ENCODE results near the gene NATD1.

Gene NATD1

DNA sequence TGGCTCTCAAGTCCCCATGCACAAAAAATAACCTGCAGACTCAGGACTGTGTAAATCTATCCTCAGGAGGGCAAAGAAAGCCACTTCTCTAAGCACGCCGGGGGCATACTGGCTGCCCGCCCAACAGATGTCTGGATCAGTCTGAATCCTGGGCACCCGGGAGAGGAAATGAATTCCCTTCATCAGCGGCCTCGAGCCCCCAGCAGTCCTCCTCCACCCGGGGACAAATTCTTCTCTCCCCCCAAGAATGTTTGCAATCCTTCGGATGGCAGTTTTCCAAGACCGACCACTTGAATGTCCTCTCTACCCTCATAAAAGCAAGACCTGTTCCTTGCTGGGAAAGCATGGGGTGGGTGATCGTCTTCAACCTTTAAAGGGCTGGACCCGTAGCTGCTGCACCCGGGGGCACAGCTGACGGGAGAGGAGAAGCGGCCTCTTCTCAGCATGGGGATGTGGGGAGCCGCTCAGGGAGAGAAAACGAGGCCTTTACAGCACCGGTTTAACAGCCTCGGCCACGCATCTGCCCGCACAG, 21.9 kb upstream of the NATD1 start:
- DNase-seq = no peak

DNA sequence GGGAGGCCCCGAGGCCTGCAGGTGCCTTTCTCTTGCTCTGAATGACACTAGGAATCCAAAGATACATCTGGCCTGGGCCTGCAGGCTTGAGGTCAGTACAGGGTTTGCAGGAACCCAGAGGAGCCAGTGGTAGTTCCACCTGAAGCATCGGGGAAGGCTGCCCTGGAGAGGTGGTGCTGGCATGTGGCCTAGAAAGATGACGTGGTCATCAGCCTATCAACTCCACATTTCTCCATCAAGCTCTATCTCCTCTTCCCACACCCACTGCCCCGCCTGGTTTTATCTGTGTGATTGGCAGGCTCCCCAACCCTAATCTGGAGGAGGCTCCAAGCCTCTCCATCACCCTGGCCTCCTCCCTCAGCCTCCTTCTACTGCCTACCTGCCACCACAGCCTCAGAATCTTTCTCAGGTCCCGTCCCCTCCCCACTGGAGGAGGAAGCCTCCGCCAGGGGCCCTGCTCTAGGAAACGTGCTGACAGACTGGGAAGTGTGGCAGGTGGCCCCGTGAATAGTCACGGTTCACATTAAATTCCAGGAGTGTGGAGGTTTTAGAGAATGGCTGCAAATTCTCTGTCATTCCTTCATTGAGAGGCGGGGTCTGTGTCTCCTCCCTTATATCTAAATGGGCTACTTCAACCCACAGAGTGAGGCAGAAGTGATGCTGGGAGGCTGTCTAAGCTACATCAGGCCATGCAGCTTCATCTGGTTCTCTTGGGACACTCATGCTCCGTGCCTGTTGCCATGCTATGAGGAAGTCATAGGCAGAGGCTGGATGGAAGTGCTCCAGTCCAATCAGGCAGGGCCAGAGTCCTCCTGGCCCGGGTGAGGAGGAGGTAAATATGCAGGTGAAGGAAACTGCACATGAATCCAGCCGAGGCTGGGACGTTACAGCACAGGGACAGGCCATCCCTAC, 19.9 kb upstream of the NATD1 start:
- DNase-seq = no peak

DNA sequence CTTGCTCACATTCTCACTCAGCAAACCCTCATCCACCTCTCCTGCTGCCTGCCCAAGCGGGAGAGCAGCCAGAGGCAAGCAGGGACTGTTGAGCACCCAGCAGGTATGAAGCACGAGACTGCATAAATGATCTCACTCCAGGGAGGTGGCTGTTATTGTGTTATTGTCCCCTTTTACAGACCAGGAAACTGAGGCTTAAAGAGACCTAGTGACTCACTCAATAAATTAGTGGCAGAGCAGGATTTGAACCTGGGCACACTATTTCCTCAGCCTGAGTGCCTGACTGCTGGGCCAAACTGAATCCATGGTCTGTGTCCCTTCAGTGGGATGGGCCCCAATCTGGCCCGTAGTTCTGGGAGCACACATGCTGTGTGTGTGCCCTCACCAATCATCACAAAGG, 19.0 kb upstream of the NATD1 start:
- no peak for DNase-seq

GRCh38 chr17:21271454-21272183, 18.4 kb upstream of the NATD1 start:
- DNase-seq = no peak

DNA sequence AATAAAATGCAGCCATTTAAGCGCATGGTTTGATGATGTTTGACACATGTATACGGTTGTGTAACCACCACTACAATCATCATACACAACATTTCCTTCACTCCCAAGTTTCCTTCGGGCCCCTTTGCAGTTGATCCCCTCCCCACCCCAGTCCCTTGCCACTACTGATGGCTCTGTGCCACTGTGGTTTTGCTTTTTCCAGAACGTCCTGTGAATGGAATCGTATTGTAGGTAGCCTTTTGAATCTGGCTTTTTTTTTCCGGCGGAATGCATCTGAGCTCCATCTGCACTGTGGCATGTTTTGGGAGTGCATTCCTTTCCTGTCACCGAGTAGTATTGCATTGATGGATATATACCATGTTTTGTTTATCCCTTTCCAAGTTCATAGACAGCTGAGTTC, 16.2 kb upstream of the NATD1 start:
- no peak for DNase-seq

GRCh38 chr17:21268596-21269188, 15.5 kb upstream of the NATD1 start:
- no peak for DNase-seq

DNA sequence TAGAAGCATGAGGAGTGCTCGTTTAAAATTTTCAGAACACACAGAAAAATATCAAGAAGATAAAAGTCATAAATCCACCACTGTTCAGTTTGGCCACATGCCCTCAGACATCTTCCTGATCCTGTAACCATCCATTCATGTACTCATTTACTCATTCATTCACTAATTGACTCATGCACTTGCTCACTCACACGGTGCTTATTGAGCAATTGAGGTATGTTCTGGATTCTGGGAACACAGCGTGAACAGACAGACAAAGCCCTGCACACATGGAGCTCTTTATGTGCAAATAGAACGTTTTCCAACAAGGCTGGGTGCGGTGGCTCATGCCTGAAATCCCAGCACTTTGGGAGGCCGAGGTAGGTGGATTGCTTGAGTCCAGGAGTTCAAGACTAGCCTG, 10.2 kb upstream of the NATD1 start:
- DNase-seq = no peak

DNA sequence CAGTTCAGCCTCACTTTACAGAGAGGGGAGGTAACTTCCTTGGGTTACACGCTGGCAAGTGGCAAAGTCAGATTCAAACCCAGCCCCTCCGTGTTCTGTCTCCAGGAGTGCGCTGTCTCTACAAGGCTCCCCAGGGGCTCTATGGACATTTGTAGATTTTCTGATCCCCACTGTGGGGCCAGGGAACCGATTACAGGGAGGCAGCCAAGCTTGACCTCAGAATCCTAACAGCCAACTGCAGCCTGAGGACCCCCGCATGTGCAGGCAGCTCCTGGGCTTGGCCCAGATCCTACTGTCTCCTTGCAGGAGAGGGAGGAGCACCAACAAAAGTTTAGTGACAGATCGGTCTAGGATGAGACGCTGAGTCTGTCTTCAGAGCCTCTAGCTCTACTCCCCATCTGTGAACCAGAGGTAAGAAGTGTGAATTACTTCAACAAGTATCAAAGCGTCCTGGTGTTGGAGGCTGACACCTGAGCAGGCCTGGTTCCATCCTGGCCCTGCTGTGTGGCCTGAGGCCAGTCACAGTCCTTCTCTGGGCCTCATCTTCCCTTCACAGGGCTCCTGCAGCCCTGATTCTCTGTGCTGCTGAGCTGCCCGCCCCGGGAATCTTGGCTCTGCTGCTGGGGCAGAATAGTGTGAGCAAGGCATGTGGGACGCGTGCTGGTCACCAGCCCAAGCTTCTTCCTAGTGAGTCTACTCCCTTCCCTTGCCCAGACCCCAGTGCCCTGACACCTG, 9.2 kb upstream of the NATD1 start:
- DNase-seq = no peak

- no peak for DNase-seq
Observed at GRCh38 chr17:21258593-21258992, 5.4 kb upstream of the NATD1 start.

GRCh38 chr17:21253646-21254441, 634 bp upstream of the NATD1 start:
- DNase-seq = no peak

GRCh38 chr17:21252289-21252795, 868 bp downstream of the NATD1 start:
- DNase-seq = no peak

- no peak for DNase-seq
Observed at GRCh38 chr17:21251337-21252010, 1.7 kb downstream of the NATD1 start.

- DNase-seq = no peak
Observed at GRCh38 chr17:21250854-21251253, 2.4 kb downstream of the NATD1 start.

DNA sequence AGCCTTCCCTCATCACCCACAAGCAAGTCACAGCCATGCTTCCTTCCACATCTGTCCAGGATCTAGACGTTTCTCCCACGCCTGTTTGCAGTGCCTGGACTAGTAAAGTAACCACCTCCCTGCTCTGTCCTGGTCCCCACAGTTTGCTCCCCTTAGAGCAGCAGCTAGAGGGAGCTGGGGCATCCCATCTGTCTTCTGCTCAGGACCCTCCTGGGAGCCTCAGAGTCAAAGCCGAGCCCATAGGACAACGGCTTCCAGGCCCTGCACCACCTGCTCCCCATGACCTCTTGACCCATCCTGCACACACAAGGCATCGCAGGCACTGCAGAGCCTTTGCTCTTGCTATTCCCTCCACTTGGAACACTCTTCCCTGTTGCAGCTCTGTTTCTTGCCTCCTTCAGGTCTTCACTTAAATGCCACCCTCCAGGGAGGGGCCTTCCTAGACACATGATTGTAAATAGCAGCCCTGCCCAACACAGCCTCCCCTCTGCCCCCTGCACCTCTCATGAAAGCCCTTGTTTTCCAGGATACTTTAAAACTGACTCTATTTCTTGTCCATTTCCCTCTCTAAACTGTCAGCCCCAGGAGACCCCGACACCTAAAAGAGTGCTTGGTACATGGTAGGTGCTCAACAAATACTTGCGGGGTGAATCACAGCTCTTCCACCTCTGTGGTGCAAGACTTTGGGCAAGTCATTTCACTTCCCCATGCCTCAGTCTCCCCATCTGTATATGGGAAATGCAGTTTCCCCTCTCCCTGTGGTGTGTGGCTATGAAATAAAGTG, 3.1 kb downstream of the NATD1 start:
- DNase-seq = no peak

- no peak for DNase-seq
Observed at GRCh38 chr17:21249086-21249795, 4.0 kb downstream of the NATD1 start.

DNA sequence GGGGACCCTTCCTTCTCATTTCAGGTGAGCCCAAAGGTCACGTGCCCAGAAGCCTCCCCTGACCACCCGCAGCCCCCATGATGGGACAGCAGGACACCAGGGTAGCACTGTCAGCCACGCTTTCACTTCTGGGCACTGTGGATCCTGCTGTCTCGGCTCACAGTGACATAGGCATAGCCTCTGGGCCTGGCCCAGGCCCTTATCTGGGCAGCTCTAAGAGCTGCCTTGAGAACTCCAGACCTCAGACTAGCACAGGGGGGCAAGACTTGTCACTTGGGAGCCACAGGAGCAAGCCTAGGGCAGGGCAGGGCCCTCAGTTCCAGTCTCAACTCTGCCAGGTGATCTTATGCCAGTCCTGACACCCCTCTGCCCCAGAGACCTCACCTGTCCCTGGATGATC, 4.7 kb downstream of the NATD1 start:
- DNase-seq = no peak

GRCh38 chr17:21247552-21248258, 5.5 kb downstream of the NATD1 start:
- no peak for DNase-seq

DNA sequence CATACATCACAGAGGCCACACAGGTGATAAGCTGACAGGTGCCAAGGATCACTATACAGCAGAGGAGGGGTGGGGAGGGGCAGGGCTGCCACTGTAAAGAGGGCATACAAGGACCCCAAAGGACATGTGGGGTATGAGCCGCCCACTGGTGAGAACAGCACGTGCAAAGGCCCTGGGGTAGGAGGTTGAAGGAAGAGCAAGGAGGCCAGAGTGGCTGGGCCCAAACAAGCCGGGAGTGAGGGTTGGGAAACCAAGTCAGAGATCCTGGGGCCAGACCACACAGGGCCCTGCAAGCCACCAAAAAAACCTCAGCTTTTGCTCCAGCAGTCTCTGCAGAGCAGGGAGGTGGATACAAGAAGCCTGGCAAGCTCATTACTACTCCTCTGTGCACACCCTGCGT, 6.5 kb downstream of the NATD1 start:
- DNase-seq = no peak

DNA sequence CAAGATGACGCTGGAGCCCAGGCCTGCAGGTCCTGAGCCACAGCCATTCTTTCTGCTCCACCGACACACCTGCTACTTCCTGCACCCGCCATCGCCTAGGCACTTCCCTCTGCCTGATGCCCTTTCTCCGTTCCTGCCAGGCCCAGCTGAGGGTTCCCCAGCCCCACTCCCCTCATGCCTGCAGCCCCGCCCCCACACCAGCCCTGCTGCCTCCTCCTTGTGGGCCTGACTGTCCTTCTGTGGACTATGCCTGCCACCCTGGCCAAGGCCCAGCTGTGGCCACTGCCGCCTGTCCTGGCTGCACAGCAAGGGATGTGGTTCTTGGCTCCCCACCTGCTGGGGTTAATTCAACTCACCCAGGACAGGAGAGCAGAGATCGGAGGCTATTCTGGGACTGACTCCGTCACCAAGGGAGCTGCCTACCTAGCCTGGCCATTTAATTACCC, 7.5 kb downstream of the NATD1 start:
- no peak for DNase-seq
